HG02588 (cell line): Measurements from ENCODE around the gene BNIPL.

Source experiments
- ATAC-seq: cut with Tn5 transposase; IDR thresholded peaks from one replicate; pipeline ENCODE4 v1.9.1; 2021; ENCODE audit warnings: mild to moderate bottlenecking, moderate library complexity; ENCODE audit not compliant: unreplicated experiment

Gene BNIPL

GRCh38 chr1:151009674-151010345, 26.6 kb upstream of the BNIPL start:
- no peak for ATAC-seq

GRCh38 chr1:151010346-151010726, 26.1 kb upstream of the BNIPL start:
- no peak for ATAC-seq

- ATAC-seq, result no peak
Measured at GRCh38 chr1:151011154-151011850, 25.1 kb upstream of the BNIPL start.

- ATAC-seq, result no peak
Measured at GRCh38 chr1:151012684-151013471, 23.5 kb upstream of the BNIPL start.

GRCh38 chr1:151013518-151013917, 22.9 kb upstream of the BNIPL start:
- no peak for ATAC-seq

GRCh38 chr1:151024540-151025146, 11.7 kb upstream of the BNIPL start:
- no peak for ATAC-seq

GRCh38 chr1:151026460-151026859, 9.9 kb upstream of the BNIPL start:
- ATAC-seq, result no peak

- ATAC-seq, result no peak
Measured at GRCh38 chr1:151032164-151032563, 4.2 kb upstream of the BNIPL start.

GRCh38 chr1:151035167-151035566, 1.2 kb upstream of the BNIPL start:
- ATAC-seq, result no peak

GRCh38 chr1:151037032-151037431, 646 bp downstream of the BNIPL start:
- ATAC-seq, result no peak

GRCh38 chr1:151039521-151039920, 3.1 kb downstream of the BNIPL start:
- ATAC-seq, result no peak

GRCh38 chr1:151043163-151043562, 6.8 kb downstream of the BNIPL start:
- no peak for ATAC-seq

- ATAC-seq, result peak; percentile 57
Measured at GRCh38 chr1:151047591-151047924, 11.2 kb downstream of the BNIPL start, which contains the start of gene C1orf56. C1orf56 (plus strand) TSS chr1:151047751; CDS start chr1:151047848, 97 bp downstream.

GRCh38 chr1:151047925-151048644, 11.7 kb downstream of the BNIPL start:
- peak; percentile 50 for ATAC-seq

GRCh38 chr1:151048645-151049032, 12.3 kb downstream of the BNIPL start:
- ATAC-seq, result no peak

GRCh38 chr1:151049458-151049857, 13.1 kb downstream of the BNIPL start:
- no peak for ATAC-seq

GRCh38 chr1:151050051-151050688, 13.8 kb downstream of the BNIPL start:
- ATAC-seq, result no peak

- no peak for ATAC-seq
Measured at GRCh38 chr1:151051356-151052009, 15.1 kb downstream of the BNIPL start.

- ATAC-seq, result no peak
Measured at GRCh38 chr1:151054971-151055547, 18.7 kb downstream of the BNIPL start.
